CD14-positive monocyte (primary cell): ENCODE results near the gene ARHGAP18. TPM values are rescaled to one million over a fixed set of nuclear protein-coding genes. Genes with fewer than 3 reads are reported as not detected.

Source experiments
- DNase-seq, 3 donors: peaks; one replicate each; pipeline ENCODE4 v3.0.0-alpha.2; 2011 to 2022
- H2AFZ ChIP-seq: 2 replicates; pipeline ENCODE4 v1.6.0; 2012; ENCODE audit warnings: mild to moderate bottlenecking, low read depth, low read length, inconsistent platforms; ENCODE audit not compliant: insufficient read depth, poor library complexity, severe bottlenecking
- H3K27ac ChIP-seq, 2 donors: 1 replicate in 1 of 2; 2 replicates in 1 of 2; pipeline ENCODE4 v1.5.1; 2012 to 2013; ENCODE audit warnings: low read length in 2 of 2, control low read depth in 1 of 2, inconsistent platforms in 1 of 2, low read depth in 1 of 2, mild to moderate bottlenecking in 1 of 2
- H3K27me3 ChIP-seq, 2 donors: one replicate each; pipeline versions ENCODE4 v1.6.0 to v1.6.1; 2011 to 2013; ENCODE audit warnings: low read length in 2 of 2; ENCODE audit not compliant: control insufficient read depth in 2 of 2, insufficient read depth in 2 of 2
- H3K36me3 ChIP-seq, 2 donors: replicated peaks in 1 of 2; 1 replicate in 1 of 2; 2 replicates in 1 of 2; pipeline versions ENCODE4 v1.5.1 to v1.6.1; 2012 to 2013; ENCODE audit warnings: low read length in 2 of 2, control low read depth in 1 of 2, inconsistent platforms in 1 of 2, mild to moderate bottlenecking in 1 of 2; ENCODE audit not compliant: insufficient read depth in 2 of 2, control insufficient read depth in 1 of 2
- H3K4me1 ChIP-seq, 2 donors: 1 replicate in 1 of 2; 2 replicates in 1 of 2; pipeline versions ENCODE4 v1.5.1 to v1.6.1; 2012 to 2013; ENCODE audit warnings: low read length in 2 of 2, control low read depth in 1 of 2, inconsistent platforms in 1 of 2, mild to moderate bottlenecking in 1 of 2, moderate library complexity in 1 of 2; ENCODE audit not compliant: insufficient read depth in 2 of 2, control insufficient read depth in 1 of 2
- H3K4me2 ChIP-seq: replicated peaks from 2 replicates; pipeline ENCODE3; 2012; ENCODE audit warnings: low read length, moderate library complexity, mild to moderate bottlenecking; ENCODE audit not compliant: poor library complexity, severe bottlenecking; ENCODE audit errors: extremely low read depth
- H3K4me3 ChIP-seq, 3 experiments: fragments of 200-600 bp in 1 of 3; sonication (generic) in 1 of 3; replicated peaks in 1 of 3; 1 replicate in 2 of 3; 2 replicates in 1 of 3; pipeline ENCODE4 v1.5.1; 2011 to 2013; ENCODE audit warnings: low read length in 3 of 3, mild to moderate bottlenecking in 3 of 3, control low read depth in 2 of 3, low read depth in 2 of 3, inconsistent platforms in 1 of 3, moderate library complexity in 1 of 3
- H3K79me2 ChIP-seq: 2 replicates; pipeline ENCODE4 v1.6.0; 2012; ENCODE audit warnings: mild to moderate bottlenecking, control low read depth, inconsistent platforms, low read length, moderate library complexity; ENCODE audit not compliant: insufficient read depth
- H3K9ac ChIP-seq: 2 replicates; pipeline ENCODE4 v1.6.0; 2017; ENCODE audit warnings: low read length, mild to moderate bottlenecking; ENCODE audit not compliant: insufficient read depth, poor library complexity, severe bottlenecking
- H3K9me3 ChIP-seq, 2 donors: replicated peaks in 1 of 2; 1 replicate in 1 of 2; 2 replicates in 1 of 2; pipeline versions ENCODE4 v1.5.1 to v1.6.1; 2012 to 2013; ENCODE audit warnings: low read length in 2 of 2, control low read depth in 1 of 2; ENCODE audit not compliant: control insufficient read depth in 1 of 2, insufficient read depth in 1 of 2
- H4K20me1 ChIP-seq: 2 replicates; pipeline ENCODE4 v1.6.0; 2012; ENCODE audit warnings: mild to moderate bottlenecking, low read length, control low read depth, moderate library complexity; ENCODE audit not compliant: insufficient read depth
- H3K27ac Mint-ChIP-seq, 7 donors: one replicate each; pipeline ENCODE4 v1.8.0; 2020; ENCODE audit warnings: mild to moderate bottlenecking in 7 of 7, mixed read lengths in 7 of 7, moderate library complexity in 6 of 7, inconsistent platforms in 2 of 7
- H3K27me3 Mint-ChIP-seq, 3 donors: one replicate each; pipeline ENCODE4 v1.8.0; 2021 to 2022; ENCODE audit warnings: low read depth in 3 of 3, mild to moderate bottlenecking in 3 of 3, mixed read lengths in 3 of 3, moderate library complexity in 3 of 3, inconsistent platforms in 1 of 3
- H3K36me3 Mint-ChIP-seq, 2 donors: one replicate each; pipeline ENCODE4 v1.8.0; 2020; ENCODE audit warnings: mixed read lengths in 2 of 2, inconsistent platforms in 1 of 2, mild to moderate bottlenecking in 1 of 2
- H3K4me1 Mint-ChIP-seq: one replicate; pipeline ENCODE4 v1.8.0; 2020; ENCODE audit warnings: mild to moderate bottlenecking, mixed read lengths
- H3K4me3 Mint-ChIP-seq, 2 donors: one replicate each; pipeline ENCODE4 v1.8.0; 2020; ENCODE audit warnings: mild to moderate bottlenecking in 2 of 2, mixed read lengths in 2 of 2, moderate library complexity in 1 of 2
- H3K9me3 Mint-ChIP-seq, 7 donors: one replicate each; pipeline ENCODE4 v1.8.0; 2020 to 2022; ENCODE audit warnings: mixed read lengths in 7 of 7, mild to moderate bottlenecking in 6 of 7, moderate library complexity in 6 of 7, inconsistent platforms in 2 of 7
- CTCF ChIP-seq: fragments of 200-600 bp; IDR thresholded peaks from one replicate; pipeline ENCODE4 v1.8.0; 2022; ENCODE audit warnings: antibody characterized with exemption, mild to moderate bottlenecking
- WGBS: methylation state at CpG from one replicate; pipeline ENCODE4 v1.1.5; 2013; ENCODE audit warnings: missing lambda C conversion rate; ENCODE audit not compliant: insufficient coverage; 5-methylcytosine and 5-hydroxymethylcytosine counted together
- intact Hi-C, 2 donors: fragments of 100-400 bp; cut with micrococcal nuclease; formaldehyde crosslinking; loops; one replicate each; pipeline versions ENCODE4 v1.15.0 to v1.15.1; 2023
- polyA minus RNA-seq: library from RNA; depleted of rRNA, polyadenylated mRNA; stranded (reverse); fragments of >200 nt; gene quantifications from 2 replicates; pipeline ENCODE4 v1.2.3, GENCODE V29; 2012
- polyA plus RNA-seq, 3 donors: library from polyadenylated mRNA; depleted of rRNA in 1 of 3; unstranded in 2 of 3; stranded (reverse) in 1 of 3; fragments of 300-500 nt in 2 of 3; fragments of >200 nt in 1 of 3; fragmentation: Illumina TruSeq in 2 of 3; gene quantifications; 1 replicate in 2 of 3; 2 replicates in 1 of 3; pipeline ENCODE4 v1.2.3, GENCODE V29; 2012 to 2021
- total RNA-seq, 12 experiments: library from RNA in 1 of 12; stranded (reverse) in 1 of 12; fragments of 120-200 nt in 1 of 12; gene quantifications; one replicate each; pipeline ENCODE4 v1.2.4 and lab custom pipeline; 2013 to 2026; ENCODE audit warnings: mixed read lengths in 6 of 12, inconsistent platforms in 1 of 12

Gene ARHGAP18
- 16.6 TPM for total RNA-seq (2013)
- polyA plus RNA-seq: 1 to 10 TPM; 3.7 to 5.6 (median 3.8) TPM
- 6.0 and 7.2 TPM in 2 replicates for polyA minus RNA-seq
- 9.6 to 44.2 (median 30.4) reads per million in 11 experiments for total RNA-seq (lab: John Stamatoyannopoulos, UW)

GRCh38 chr6:129709769-129710449 lies at the start of gene ARHGAP18:
ARHGAP18 (minus strand) TSS chr6:129710177; CDS start chr6:129710136, 41 bp downstream.
- Mint-ChIP-seq H3K9me3 (no peaks in the 10 kb centered on the region), H3K4me3 (peak within 1 kb of the TSS; percentile 93 to 99), H3K27me3 (peaks cover 3 to 6% (median 3%) of the 10 kb centered on the region in 3 donors), H3K4me1 (peaks cover 35% of the 10 kb centered on the region), H3K36me3 (peaks cover 10% of the 10 kb centered on the region in 2 donors), H3K27ac (peak within 1 kb of the TSS; percentile 94 to 99 (median 96))
- Histone ChIP-seq H3K4me3 (peak within 1 kb of the TSS; percentile 69 to 95 (median 90)), H3K4me1 (peaks cover 14 to 28% of the 10 kb centered on the region in 2 donors), H3K27me3 (no peaks in the 10 kb centered on the region), H3K79me2 (peaks cover 37% of the 10 kb centered on the region), H3K4me2 (peak within 1 kb of the TSS; percentile 82), H3K9me3 (no peaks in the 10 kb centered on the region), H3K27ac (peak within 1 kb of the TSS; percentile 66 to 91), H2AFZ (peak within 1 kb of the TSS; percentile 82), H4K20me1 (no peaks in the 10 kb centered on the region), H3K9ac (peak within 1 kb of the TSS; percentile 73), H3K36me3 (no peaks in the 10 kb centered on the region)
- intact Hi-C loops: loop anchor here in 1 of 2 donors (5.0 kb wide), 1 partner anchor 38 kb away; no protein-coding TSS in a partner anchor
- DNase-seq: peak; percentile 80 to 91 (median 84)
- 2% methylated on average over 9 of the region's 23 CpGs for WGBS
- no peak for TF ChIP-seq CTCF

DNA sequence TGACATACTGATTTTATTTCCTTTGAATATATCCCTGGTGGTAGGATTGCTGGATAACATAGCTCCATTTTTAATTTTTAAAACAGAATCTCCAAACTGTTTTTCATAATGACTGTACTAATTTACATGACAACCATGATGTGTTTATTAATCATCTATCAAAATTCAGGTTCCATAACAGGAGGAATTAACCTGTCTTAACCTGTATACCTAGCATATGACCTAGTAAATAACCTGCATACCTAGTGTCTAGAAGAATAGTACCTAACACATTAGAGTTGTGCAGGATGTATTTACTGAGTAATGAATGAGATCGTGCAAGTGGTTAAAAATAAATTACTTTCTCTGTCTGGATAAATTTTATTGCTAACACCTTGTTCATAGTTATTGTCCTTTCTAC lies 45.8 kb upstream of the ARHGAP18 start:
- peaks cover 0 to 2% of the 10 kb centered on the region in 2 donors for H3K36me3 Mint-ChIP-seq
- no peaks in the 10 kb centered on the region for H3K79me2 ChIP-seq
- H3K9me3 Mint-ChIP-seq: no peaks in the 10 kb centered on the region
- peaks cover 0 to 4% (median 2%) of the 10 kb centered on the region in 3 donors for H3K27me3 Mint-ChIP-seq
- intact Hi-C loops: no loop called here
- H3K4me1 ChIP-seq: peaks cover 18 to 26% of the 10 kb centered on the region in 2 donors
- no peak for TF ChIP-seq CTCF
- WGBS: no CpG with 5 or more reads among the region's 1 CpG
- H3K36me3 ChIP-seq: no peaks in the 10 kb centered on the region
- no peak overlapping the region for H2AFZ ChIP-seq
- peaks cover 21% of the 10 kb centered on the region for H3K4me1 Mint-ChIP-seq
- no peak overlapping the region for H3K4me3 Mint-ChIP-seq
- no peak overlapping the region for H3K9ac ChIP-seq
- H3K27ac Mint-ChIP-seq: no peak overlapping the region
- H3K4me2 ChIP-seq: no peak overlapping the region
- H3K9me3 ChIP-seq: no peaks in the 10 kb centered on the region
- no peak overlapping the region for H3K27ac ChIP-seq
- H3K4me3 ChIP-seq: no peak overlapping the region
- no peak for DNase-seq
- no peaks in the 10 kb centered on the region for H3K27me3 ChIP-seq
- no peaks in the 10 kb centered on the region for H4K20me1 ChIP-seq
